ENCODE measurements around the gene WDR91.
"Not testable (repeated sequence)": the region's sequence is repeated elsewhere in the genome, so short reads cannot be mapped to it uniquely, and the experiment has no call there.

The WDR91 gene

DNA sequence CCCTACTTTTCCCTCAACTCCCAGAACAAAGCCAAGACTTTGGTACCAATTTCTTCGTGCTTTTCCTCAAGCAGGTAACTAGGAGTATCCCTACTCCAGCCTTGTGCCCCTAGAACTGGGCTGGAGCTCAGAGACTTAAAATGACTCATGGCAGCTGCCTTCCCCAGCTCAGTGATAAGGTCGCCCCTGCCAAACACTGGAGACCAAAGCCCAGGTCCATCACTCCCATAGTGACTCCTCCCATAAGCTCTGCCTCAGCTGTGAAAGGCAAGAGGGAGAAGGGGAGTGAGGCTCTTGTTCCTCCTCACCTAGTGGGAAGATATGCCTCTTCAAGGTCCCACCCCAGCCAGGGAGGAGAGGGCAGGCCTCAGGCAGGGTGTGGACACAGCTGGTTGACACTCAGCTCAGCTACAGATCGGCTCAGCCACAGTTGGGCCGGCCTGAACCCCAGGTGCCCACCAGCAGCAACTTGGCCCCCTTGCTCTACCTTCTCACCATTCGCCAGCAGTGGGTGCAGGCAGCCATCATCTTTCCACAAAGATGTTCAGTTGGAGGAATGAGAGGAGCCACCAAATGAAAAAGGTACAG lies 27.0 kb downstream of the WDR91 start:
- no peak overlapping the region for H3K9ac ChIP-seq (ENCODE audit: low read length)
- no peak overlapping the region for H3K4me3 ChIP-seq (ENCODE audit: low read length)
- H3K4me1 ChIP-seq (ENCODE audit: control insufficient read depth, insufficient read depth, low read length) = peaks cover 4% of the 10 kb centered on the region
- peaks cover 95% of the 10 kb centered on the region for H3K36me3 ChIP-seq (ENCODE audit: control insufficient read depth, insufficient read depth, low read length, severe bottlenecking)
- no peak for DNase-seq (ENCODE audit: low read depth)
- H3K9me3 ChIP-seq (ENCODE audit: control insufficient read depth, low read length) = peaks cover 52% of the 10 kb centered on the region
- no peaks in the 10 kb centered on the region for H3K27me3 ChIP-seq (replicated peaks; ENCODE audit: control insufficient read depth, insufficient read depth, low read length)

DNA sequence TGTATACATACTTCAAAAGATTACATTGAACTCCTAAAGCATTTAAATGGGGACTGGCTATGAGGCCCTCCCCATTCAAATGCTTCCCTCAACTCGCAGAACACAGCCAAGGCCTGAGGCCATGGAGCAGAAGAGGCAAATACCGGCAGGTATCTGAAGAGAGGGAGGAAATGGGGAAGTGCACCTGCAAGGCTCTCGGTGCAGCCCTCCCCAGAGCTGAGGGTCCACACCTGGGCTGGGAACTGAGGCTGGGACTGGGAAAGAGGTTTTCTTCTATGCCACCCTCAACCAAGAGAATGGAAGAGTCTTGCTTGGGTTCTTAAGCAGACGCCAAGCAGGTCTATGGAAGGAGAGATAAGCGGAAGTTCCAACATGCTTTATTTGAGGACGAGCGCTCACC lies 27.8 kb downstream of the WDR91 start:
- Histone ChIP-seq H3K4me3 (ENCODE audit: low read length) (no peak overlapping the region), H3K36me3 (ENCODE audit: control insufficient read depth, insufficient read depth, low read length, severe bottlenecking) (peaks cover 90% of the 10 kb centered on the region), H3K9me3 (ENCODE audit: control insufficient read depth, low read length) (peaks cover 59% of the 10 kb centered on the region), H3K27me3 (replicated peaks; ENCODE audit: control insufficient read depth, insufficient read depth, low read length) (no peaks in the 10 kb centered on the region), H3K9ac (ENCODE audit: low read length) (no peak overlapping the region), H3K4me1 (ENCODE audit: control insufficient read depth, insufficient read depth, low read length) (no peaks in the 10 kb centered on the region)
- no peak for DNase-seq (ENCODE audit: low read depth)

DNA sequence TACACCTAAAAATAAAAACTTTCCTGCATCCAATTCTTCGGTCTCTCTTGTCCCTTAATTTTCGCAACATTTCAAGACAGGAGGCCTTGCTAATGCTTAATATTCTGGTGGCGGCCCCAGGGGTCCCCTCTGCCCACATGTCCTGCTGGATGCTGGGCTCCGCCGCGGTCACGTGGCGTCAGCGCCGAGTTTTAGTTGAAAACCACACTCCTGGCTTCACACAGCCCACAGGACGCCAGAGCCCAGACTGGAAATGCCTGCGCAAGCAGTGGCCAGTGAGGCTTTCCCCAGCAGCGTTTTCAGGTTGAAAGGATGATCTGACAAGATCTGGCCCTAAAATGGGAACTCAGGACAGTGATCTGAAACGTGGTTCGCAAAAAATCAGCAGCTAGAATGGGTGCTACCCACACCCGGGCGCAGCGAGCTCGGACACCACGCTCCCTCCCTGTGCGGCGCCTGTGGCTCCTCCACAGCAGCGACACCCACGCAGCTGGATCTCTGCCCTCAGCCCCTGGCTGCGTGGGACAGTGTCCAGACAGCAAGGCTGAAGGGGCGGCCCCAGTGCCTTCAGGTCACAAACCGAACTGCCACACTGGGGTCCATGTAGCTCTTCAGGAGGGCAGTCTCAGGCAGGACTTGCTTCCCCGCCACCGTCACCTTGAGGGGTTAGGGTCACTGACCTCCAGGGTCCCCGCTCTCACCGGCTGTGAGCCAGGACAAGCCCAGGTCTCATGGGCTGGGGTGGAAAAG lies 29.2 kb downstream of the WDR91 start:
- no peak for DNase-seq (ENCODE audit: low read depth)
- Histone ChIP-seq H3K9me3 (ENCODE audit: control insufficient read depth, low read length) (peaks cover 59% of the 10 kb centered on the region), H3K4me1 (ENCODE audit: control insufficient read depth, insufficient read depth, low read length) (no peaks in the 10 kb centered on the region), H3K9ac (ENCODE audit: low read length) (no peak overlapping the region), H3K27me3 (replicated peaks; ENCODE audit: control insufficient read depth, insufficient read depth, low read length) (no peaks in the 10 kb centered on the region), H3K36me3 (ENCODE audit: control insufficient read depth, insufficient read depth, low read length, severe bottlenecking) (peaks cover 76% of the 10 kb centered on the region), H3K4me3 (ENCODE audit: low read length) (peak overlapping the region; percentile 62)

DNA sequence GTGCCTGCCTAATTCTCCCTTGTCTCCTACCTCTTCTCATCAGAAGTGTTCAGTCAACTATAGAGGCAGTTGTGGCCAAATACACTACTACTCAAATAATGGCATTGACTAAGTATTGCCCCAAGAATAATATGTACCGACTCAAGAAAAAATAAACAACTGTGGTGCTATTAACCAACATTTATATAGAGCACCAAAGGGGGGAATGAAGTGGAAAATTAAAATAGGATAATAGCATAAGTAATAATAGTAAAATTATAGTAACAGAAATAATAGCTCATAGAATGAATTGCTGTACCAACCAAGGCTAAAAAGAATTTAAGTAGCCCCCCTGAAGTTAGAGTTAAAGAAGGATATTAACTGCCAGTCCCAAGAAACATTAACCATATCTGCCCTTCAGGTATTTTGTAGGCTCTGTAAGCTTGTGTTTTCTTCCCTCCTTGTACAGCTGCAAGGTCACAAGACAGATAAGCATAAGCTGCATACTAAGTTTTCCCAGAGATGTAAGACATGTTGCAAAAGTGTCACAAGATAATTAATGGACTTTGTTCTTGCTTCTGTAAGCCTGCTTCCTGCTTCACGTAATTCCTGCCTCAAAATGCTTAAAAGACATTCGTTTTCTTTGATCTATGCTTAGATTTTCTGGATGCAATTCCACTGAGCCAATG lies 29.9 kb downstream of the WDR91 start:
- Histone ChIP-seq H3K27me3 (replicated peaks; ENCODE audit: control insufficient read depth, insufficient read depth, low read length) (no peaks in the 10 kb centered on the region), H3K36me3 (ENCODE audit: control insufficient read depth, insufficient read depth, low read length, severe bottlenecking) (peaks cover 69% of the 10 kb centered on the region), H3K4me1 (ENCODE audit: control insufficient read depth, insufficient read depth, low read length) (no peaks in the 10 kb centered on the region), H3K9me3 (ENCODE audit: control insufficient read depth, low read length) (peaks cover 59% of the 10 kb centered on the region), H3K4me3 (ENCODE audit: low read length) (peak overlapping the region; percentile 62), H3K9ac (ENCODE audit: low read length) (no peak overlapping the region)
- peak; percentile 19 for DNase-seq (ENCODE audit: low read depth)

DNA sequence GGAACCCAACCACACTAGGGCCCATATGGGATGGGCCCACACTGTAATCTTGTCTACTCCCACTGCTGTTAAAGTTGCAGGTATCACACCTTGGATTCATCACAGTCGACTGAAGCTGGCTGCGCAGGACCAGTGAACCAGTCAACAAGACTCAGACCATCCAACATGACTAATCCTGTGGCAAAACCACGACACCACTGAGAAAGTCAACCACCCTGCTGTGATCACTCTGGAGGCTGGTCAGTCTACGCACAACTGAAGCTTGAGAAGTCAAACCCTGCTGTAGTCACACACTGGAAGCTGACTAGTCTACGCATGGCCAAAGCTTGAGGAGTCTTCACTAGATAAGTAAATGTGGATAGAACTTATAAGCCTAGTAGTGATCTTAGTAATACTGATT lies 31.2 kb downstream of the WDR91 start:
- peaks cover 59% of the 10 kb centered on the region for H3K9me3 ChIP-seq (ENCODE audit: control insufficient read depth, low read length)
- H3K4me3 ChIP-seq (ENCODE audit: low read length) = peak overlapping the region; percentile 39
- H3K4me1 ChIP-seq (ENCODE audit: control insufficient read depth, insufficient read depth, low read length) = no peaks in the 10 kb centered on the region
- H3K36me3 ChIP-seq (ENCODE audit: control insufficient read depth, insufficient read depth, low read length, severe bottlenecking) = peaks cover 56% of the 10 kb centered on the region
- no peak overlapping the region for H3K9ac ChIP-seq (ENCODE audit: low read length)
- no peaks in the 10 kb centered on the region for H3K27me3 ChIP-seq (replicated peaks; ENCODE audit: control insufficient read depth, insufficient read depth, low read length)
- no peak for DNase-seq (ENCODE audit: low read depth)

DNA sequence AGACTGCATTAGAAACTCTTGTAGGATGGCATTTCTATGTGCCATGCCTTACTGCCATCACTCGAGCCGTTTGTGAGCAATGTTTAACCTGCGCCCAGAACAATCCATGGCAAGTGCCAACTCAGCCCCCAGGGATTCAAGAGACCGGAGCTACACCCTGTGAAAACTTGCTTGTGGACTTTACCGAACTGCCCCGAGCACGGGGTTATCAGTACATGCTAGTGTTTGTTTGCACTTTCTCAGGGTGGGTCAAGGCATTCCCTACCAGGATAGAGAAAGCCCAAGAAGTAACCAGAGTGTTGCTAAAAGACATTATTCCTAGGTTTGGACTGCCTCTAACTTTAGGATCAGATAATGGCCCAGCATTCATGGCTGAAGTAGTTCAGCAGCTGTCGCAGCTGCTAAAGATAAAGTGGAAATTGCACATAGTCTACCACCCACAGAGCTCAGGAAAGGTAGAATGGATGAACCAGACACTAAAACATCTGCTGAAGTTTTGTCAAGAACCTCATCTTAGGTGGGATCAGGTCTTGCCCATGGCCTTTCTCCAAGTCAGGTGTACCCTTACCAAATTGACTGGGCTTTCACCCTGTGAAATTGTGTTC lies 31.9 kb downstream of the WDR91 start:
- Histone ChIP-seq H3K4me3 (ENCODE audit: low read length) (peak overlapping the region; percentile 39), H3K36me3 (ENCODE audit: control insufficient read depth, insufficient read depth, low read length, severe bottlenecking) (peaks cover 51% of the 10 kb centered on the region), H3K27me3 (replicated peaks; ENCODE audit: control insufficient read depth, insufficient read depth, low read length) (no peaks in the 10 kb centered on the region), H3K9ac (ENCODE audit: low read length) (no peak overlapping the region), H3K4me1 (ENCODE audit: control insufficient read depth, insufficient read depth, low read length) (no peaks in the 10 kb centered on the region), H3K9me3 (ENCODE audit: control insufficient read depth, low read length) (peaks cover 58% of the 10 kb centered on the region)
- DNase-seq (ENCODE audit: low read depth) = no peak

DNA sequence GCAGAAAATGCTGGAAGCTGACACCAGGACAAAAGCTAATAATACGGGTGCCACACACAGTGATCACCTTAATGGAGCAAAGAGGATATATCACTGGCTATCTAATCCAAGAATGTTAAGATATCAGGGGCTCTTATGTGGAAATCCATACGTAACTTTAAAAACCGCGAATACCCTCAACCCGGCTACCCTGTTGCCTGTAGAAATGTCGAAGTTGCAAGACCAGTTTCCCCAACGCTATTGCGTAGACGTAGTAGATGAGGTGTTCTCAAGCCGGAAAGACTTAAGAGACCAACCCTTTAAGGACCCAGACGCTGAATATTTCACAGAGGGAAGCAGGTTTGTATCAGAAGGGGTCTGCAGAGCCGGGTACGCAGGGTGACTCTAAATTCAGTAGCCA lies 33.0 kb downstream of the WDR91 start:
- Histone ChIP-seq H3K4me3 (ENCODE audit: low read length) (no peak overlapping the region), H3K36me3 (ENCODE audit: control insufficient read depth, insufficient read depth, low read length, severe bottlenecking) (peaks cover 40% of the 10 kb centered on the region), H3K27me3 (replicated peaks; ENCODE audit: control insufficient read depth, insufficient read depth, low read length) (no peaks in the 10 kb centered on the region), H3K4me1 (ENCODE audit: control insufficient read depth, insufficient read depth, low read length) (no peaks in the 10 kb centered on the region), H3K9ac (ENCODE audit: low read length) (no peak overlapping the region), H3K9me3 (ENCODE audit: control insufficient read depth, low read length) (peaks cover 48% of the 10 kb centered on the region)
- DNase-seq (ENCODE audit: low read depth) = no peak

DNA sequence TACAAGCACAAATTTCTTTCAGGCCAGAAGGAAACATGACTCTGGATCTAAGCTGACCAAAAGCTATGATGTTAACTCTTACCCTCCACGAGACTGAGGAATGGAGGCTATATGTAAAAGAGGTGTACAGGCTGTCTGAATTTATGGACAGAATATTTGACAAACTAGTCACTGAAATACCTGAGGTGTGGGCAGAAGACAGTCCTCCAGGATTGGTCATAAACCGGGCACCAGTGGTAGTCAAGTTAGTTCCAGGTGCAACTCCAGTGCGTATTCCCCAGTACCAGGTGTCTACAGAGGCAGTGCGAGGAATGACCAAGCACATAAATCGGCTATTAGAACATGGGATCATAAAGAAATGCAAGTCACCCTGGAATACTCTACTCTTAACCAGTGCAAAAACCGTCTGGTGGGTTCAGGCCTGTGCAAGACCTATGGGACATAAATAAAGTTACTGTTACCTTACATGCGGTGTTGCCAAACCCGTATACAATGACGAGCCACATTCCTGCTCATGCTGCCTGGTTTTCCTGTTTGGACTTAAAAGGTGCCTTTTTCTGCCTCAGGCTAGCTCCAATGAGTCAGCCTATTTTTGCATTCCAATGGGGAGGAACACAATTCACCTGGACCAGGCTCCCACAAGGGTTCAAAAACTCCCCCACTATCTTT lies 34.2 kb downstream of the WDR91 start:
- Histone ChIP-seq H3K4me1 (ENCODE audit: control insufficient read depth, insufficient read depth, low read length) (no peaks in the 10 kb centered on the region), H3K4me3 (ENCODE audit: low read length) (no peak overlapping the region), H3K9me3 (ENCODE audit: control insufficient read depth, low read length) (peaks cover 36% of the 10 kb centered on the region), H3K36me3 (ENCODE audit: control insufficient read depth, insufficient read depth, low read length, severe bottlenecking) (peaks cover 28% of the 10 kb centered on the region), H3K9ac (ENCODE audit: low read length) (no peak overlapping the region), H3K27me3 (replicated peaks; ENCODE audit: control insufficient read depth, insufficient read depth, low read length) (no peaks in the 10 kb centered on the region)
- DNase-seq (ENCODE audit: low read depth) = no peak

DNA sequence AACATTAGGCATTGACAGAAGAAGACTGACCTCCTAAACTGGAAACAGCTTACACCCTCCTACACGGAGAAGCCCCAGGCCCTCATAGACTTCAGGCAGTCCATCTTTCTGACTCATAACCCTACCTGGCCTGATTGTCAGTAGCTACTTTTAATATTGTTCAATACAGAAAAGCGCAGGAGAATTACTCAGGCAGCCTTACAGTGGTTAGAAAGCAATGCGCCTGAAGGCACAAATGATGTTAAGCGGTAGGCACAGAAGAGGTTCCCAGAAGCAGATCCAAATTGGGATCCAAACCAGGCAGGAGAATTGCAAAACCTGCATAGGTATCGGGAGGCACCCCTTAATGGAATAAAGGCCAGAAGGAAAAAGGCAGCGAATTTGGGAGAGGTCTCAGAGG lies 35.4 kb downstream of the WDR91 start:
- Histone ChIP-seq H3K27me3 (replicated peaks; ENCODE audit: control insufficient read depth, insufficient read depth, low read length) (no peaks in the 10 kb centered on the region), H3K36me3 (ENCODE audit: control insufficient read depth, insufficient read depth, low read length, severe bottlenecking) (peaks cover 16% of the 10 kb centered on the region), H3K9ac (ENCODE audit: low read length) (no peak overlapping the region), H3K4me3 (ENCODE audit: low read length) (no peak overlapping the region), H3K4me1 (ENCODE audit: control insufficient read depth, insufficient read depth, low read length) (peaks cover 5% of the 10 kb centered on the region), H3K9me3 (ENCODE audit: control insufficient read depth, low read length) (peaks cover 23% of the 10 kb centered on the region)
- DNase-seq (ENCODE audit: low read depth) = no peak

DNA sequence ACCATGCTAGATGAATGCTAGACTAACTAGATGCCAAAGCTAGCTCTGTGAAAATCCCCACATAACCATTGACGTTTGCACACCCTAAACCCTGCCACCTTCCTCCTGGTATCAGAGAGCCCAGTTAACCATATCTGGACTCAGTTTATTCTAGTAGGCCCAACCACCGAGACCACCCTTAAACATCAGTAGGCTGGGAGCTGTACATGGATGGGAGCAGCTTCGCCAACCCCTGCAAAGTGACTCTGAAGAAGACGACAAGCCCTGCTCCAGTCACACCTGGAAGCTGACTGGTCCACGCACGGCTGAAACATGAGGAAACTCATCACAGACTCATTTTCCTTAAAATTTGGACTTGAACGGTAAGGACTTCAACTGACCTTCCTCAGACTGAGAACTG lies 36.4 kb downstream of the WDR91 start:
- Histone ChIP-seq H3K9me3 (ENCODE audit: control insufficient read depth, low read length) (peaks cover 14% of the 10 kb centered on the region), H3K9ac (ENCODE audit: low read length) (no peak overlapping the region), H3K4me3 (ENCODE audit: low read length) (no peak overlapping the region), H3K4me1 (ENCODE audit: control insufficient read depth, insufficient read depth, low read length) (peaks cover 6% of the 10 kb centered on the region), H3K27me3 (replicated peaks; ENCODE audit: control insufficient read depth, insufficient read depth, low read length) (no peaks in the 10 kb centered on the region), H3K36me3 (ENCODE audit: control insufficient read depth, insufficient read depth, low read length, severe bottlenecking) (peaks cover 7% of the 10 kb centered on the region)
- no peak for DNase-seq (ENCODE audit: low read depth)

DNA sequence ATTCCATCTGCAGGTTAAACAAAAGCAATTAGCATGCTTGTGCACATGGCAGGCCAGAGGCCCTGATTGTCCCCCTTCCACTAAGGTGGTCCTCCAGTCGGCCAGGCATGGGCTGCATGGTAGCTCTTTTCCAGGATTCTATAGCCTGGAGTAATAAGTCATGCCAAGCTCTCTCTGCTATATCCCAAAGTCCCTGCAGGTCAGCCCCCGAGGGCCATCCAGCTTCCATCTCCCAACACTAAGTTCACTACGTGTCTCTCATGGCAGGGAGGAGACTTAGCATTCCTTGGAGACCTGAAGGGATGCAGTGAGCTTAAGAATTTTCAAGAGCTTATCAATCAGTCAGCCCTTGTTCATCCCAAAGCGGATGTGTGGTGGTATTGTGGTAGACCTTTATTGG lies 37.4 kb downstream of the WDR91 start:
- not testable (repeated sequence) for DNase-seq (ENCODE audit: low read depth); H3K4me3 ChIP-seq (ENCODE audit: low read length); H3K9me3 ChIP-seq (ENCODE audit: control insufficient read depth, low read length); H3K36me3 ChIP-seq (ENCODE audit: control insufficient read depth, insufficient read depth, low read length, severe bottlenecking); H3K27me3 ChIP-seq (replicated peaks; ENCODE audit: control insufficient read depth, insufficient read depth, low read length); H3K9ac ChIP-seq (ENCODE audit: low read length)
- H3K4me1 ChIP-seq (ENCODE audit: control insufficient read depth, insufficient read depth, low read length) = peaks cover 14% of the 10 kb centered on the region
